KOPT-K1 (cell line): ENCODE measurements around the gene TET2.

Experiments used
- H3K27ac ChIP-seq: fragments of 200-600 bp; sonication (generic); 2 replicates; pipeline ENCODE4 v1.5.1; 2016; ENCODE audit warnings: antibody characterized with exemption, mild to moderate bottlenecking, low read depth, low read length; ENCODE audit not compliant: poor library complexity, severe bottlenecking
- H3K36me3 ChIP-seq: fragments of 200-600 bp; sonication (generic); 2 replicates; pipeline ENCODE4 v1.5.1; 2017; ENCODE audit warnings: antibody characterized with exemption, mild to moderate bottlenecking, low read length, moderate library complexity; ENCODE audit not compliant: insufficient read depth
- H3K9me3 ChIP-seq: fragments of 200-600 bp; sonication (generic); 2 replicates; pipeline ENCODE4 v1.5.1; 2017; ENCODE audit warnings: antibody characterized with exemption, low read length, mild to moderate bottlenecking; ENCODE audit not compliant: insufficient read depth, poor library complexity, severe bottlenecking

Gene TET2

DNA sequence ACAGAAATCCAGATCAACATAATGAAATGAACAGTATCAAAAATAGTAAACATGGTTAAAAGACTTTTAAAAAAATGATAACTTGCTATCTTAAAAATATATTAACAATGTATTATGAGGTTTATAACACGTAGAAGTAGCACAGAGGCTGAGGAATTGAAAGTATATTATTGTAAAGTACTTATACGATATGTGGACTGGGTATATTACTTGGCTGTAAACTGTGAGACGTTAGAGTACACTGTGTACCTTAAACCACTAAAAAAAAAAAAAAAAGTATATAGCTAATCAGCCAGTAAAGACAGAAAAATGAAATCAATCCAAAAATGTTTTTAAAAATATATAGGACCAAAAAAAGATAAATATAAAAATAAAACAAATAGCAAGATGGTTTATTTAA lies 120.6 kb downstream of the TET2 start:
- Histone ChIP-seq H3K36me3 (peaks cover 54% of the 10 kb centered on the region), H3K9me3 (peaks cover 8% of the 10 kb centered on the region)

DNA sequence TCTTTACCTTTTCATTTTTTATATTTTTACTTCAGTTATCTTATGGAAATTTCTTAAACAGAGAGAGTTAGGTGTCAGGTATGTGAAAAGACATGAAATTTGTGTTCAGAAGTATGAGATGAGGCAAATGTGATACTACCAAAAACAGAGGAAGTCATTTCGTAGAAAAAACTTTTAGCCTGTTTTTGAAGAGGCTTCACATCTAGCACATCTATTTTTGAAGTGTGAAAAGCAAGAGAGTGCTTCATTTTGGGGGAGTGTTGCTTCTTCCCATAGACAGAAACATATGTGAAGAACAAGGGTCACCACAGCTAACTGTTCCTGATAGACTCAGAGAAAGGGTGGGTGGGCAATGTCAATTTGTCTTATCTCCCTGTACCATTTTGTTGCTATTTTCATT lies 125.3 kb downstream of the TET2 start:
- Histone ChIP-seq H3K27ac (no peak overlapping the region), H3K9me3 (peaks cover 8% of the 10 kb centered on the region), H3K36me3 (peaks cover 73% of the 10 kb centered on the region)

More for the DNA sequence above, 120.6 kb downstream of the TET2 start:
- no peak overlapping the region for H3K27ac ChIP-seq

DNA sequence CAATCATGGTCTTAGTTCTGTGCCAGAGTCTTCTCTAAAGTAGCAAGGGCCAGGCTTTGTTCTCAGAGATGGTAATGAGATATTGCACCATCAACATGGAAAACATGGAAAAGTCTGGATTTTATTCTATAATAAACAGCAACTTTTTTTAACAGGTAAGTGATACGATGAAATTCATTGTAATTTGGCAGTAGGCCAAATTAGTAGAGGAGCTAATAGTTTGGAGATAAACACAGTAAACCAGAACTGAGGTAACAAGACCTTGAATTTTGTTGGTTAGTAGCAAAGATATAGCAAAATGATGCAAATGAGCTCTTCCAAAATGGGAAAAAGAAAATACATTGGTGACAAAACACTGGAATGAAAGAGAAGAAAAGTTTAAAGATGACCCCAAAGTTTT lies 126.6 kb downstream of the TET2 start:
- peaks cover 73% of the 10 kb centered on the region for H3K36me3 ChIP-seq
- H3K27ac ChIP-seq: no peak overlapping the region
- H3K9me3 ChIP-seq: peaks cover 8% of the 10 kb centered on the region

DNA sequence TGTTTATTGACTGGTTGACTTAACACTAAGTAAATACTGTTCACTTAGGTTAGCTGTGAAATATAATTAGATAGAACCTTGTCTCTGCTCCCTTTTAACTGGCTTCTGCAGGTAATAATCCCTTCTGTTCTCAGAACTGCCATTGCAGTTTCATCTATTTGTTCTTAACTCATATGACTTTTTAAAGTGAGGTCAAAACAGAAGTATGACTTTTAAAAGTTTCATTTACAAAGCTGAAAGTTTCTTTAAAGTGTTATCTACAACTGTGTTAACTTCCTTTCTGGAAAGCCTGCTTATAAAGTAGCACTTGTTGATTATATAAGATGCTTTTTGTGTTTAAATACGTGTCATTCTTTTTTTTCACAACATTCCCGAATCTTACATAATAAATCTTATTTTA lies 127.4 kb downstream of the TET2 start:
- Histone ChIP-seq H3K27ac (no peak overlapping the region), H3K36me3 (peaks cover 71% of the 10 kb centered on the region), H3K9me3 (peaks cover 7% of the 10 kb centered on the region)

DNA sequence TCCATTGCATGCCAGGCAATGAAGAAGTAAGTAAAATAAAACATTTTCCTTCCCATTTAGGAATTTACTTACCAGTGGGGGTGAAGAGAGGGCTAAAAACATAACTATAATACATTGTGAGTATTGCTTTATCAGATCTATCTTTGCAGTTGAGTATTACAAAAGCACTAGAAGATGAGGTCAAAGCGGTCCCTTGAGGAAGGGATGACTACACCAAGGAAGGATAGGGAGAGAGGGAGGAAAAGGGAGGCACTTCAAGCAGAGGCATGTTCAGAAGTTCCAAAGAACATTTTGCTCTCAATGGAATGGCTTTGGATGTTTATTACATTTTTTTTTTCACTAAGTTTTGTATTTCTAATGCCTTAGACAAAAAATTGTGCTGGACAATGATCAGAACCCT lies 127.8 kb downstream of the TET2 start:
- Histone ChIP-seq H3K27ac (no peak overlapping the region), H3K36me3 (peaks cover 67% of the 10 kb centered on the region), H3K9me3 (peaks cover 3% of the 10 kb centered on the region)

DNA sequence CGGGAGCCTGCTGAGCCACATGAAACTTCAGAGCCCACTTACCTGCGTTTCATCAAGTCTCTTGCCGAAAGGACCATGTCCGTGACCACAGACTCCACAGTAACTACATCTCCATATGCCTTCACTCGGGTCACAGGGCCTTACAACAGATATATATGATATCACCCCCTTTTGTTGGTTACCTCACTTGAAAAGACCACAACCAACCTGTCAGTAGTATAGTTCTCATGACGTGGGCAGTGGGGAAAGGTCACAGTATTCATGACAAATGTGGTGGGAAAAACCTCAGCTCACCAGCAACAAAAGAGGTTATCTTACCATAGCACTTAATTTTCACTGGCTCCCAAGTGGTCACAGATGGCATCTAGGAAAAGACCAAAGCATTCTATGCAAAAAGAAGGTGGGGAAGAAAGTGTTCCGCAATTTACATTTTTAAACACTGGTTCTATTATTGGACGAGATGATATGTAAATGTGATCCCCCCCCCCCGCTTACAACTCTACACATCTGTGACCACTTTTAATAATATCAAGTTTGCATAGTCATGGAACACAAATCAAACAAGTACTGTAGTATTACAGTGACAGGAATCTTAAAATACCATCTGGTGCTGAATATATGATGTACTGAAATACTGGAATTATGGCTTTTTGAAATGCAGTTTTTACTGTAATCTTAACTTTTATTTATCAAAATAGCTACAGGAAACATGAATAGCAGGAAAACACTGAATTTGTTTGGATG lies 129.9 kb downstream of the TET2 start:
- Histone ChIP-seq H3K36me3 (peaks cover 47% of the 10 kb centered on the region), H3K27ac (no peak overlapping the region), H3K9me3 (no peaks in the 10 kb centered on the region)

DNA sequence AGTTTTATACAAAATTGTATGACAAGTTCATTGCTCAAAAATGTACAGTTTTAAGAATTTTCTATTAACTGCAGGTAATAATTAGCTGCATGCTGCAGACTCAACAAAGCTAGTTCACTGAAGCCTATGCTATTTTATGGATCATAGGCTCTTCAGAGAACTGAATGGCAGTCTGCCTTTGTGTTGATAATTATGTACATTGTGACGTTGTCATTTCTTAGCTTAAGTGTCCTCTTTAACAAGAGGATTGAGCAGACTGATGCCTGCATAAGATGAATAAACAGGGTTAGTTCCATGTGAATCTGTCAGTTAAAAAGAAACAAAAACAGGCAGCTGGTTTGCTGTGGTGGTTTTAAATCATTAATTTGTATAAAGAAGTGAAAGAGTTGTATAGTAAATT lies 131.0 kb downstream of the TET2 start:
- Histone ChIP-seq H3K27ac (no peak overlapping the region), H3K9me3 (no peaks in the 10 kb centered on the region), H3K36me3 (peaks cover 36% of the 10 kb centered on the region)

DNA sequence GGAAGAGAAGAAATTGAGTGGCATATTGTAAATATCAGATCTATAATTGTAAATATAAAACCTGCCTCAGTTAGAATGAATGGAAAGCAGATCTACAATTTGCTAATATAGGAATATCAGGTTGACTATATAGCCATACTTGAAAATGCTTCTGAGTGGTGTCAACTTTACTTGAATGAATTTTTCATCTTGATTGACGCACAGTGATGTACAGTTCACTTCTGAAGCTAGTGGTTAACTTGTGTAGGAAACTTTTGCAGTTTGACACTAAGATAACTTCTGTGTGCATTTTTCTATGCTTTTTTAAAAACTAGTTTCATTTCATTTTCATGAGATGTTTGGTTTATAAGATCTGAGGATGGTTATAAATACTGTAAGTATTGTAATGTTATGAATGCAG lies 132.6 kb downstream of the TET2 start:
- H3K27ac ChIP-seq: no peak overlapping the region
- H3K36me3 ChIP-seq: peaks cover 23% of the 10 kb centered on the region
- no peaks in the 10 kb centered on the region for H3K9me3 ChIP-seq

DNA sequence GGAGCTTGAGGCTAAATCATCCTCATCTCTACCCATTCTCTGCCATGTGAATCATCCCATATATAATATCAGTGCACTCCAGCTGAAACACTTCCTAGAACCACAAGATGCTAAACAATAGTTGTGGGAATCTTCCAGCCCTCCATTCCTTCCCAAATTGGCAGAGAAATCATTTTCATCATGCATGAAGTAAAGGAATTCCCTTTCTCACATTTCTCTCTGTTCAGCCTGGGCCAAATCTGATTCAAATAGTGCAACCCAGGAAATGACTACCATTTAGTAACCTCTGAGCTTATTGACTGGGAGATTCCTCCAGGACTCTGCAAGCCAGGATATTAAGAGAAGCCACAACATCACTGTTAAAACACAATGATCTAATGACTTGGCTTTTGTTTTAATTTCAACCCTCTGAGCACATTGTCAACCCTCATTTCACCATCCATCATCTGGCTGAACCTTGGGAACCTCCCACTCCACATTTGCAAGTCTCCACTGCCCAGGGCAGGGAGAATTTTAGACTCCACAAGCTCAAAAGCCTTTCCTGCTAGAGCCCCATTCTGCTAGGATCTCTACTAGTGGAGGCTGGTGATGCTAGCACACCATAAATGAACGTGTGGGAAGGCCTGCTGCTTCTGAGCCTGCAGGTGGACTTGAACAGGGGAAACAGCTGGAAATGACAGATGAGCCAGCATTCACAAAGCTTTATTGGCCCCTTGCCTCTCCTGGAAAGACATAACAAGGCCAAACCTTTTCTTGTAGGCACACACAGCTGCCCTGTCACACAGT lies 133.9 kb downstream of the TET2 start:
- H3K36me3 ChIP-seq: peaks cover 12% of the 10 kb centered on the region
- H3K27ac ChIP-seq: no peak overlapping the region
- no peaks in the 10 kb centered on the region for H3K9me3 ChIP-seq

DNA sequence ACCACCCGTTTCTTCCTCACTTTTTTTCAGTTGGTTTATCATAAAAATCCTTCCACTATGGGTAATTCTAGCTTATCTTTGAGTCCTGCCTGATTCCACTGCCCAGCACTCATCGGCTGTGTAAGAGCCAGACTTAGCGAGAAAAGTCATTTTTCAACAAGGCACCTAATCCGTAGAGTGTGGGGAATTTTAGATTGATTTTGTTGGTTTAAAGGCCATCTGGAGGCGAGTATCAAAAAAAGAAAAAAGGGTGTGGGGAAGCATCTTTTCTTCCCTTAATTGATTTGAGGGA lies 134.4 kb downstream of the TET2 start:
- Histone ChIP-seq H3K9me3 (no peaks in the 10 kb centered on the region), H3K27ac (no peak overlapping the region), H3K36me3 (peaks cover 7% of the 10 kb centered on the region)

DNA sequence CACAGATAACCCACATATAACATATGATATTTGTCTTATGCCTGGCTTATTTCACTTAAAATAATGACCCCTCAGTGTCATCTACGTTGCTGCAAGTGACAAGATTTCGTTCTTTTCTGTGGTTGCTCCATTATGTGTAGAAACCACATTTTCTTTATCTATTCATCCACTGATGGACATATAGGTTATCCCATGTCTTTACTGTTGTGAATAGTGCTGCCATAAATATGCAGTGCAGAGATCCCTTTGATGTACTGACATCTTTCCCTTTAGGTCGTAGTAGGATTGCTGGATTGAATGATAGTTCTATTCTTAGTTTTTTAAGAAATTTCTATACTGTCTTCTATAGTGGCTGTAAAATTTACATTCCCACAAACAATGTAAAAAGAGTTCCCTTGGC lies 135.8 kb downstream of the TET2 start:
- Histone ChIP-seq H3K36me3 (no peaks in the 10 kb centered on the region), H3K27ac (no peak overlapping the region), H3K9me3 (peaks cover under 1% of the 10 kb centered on the region)

DNA sequence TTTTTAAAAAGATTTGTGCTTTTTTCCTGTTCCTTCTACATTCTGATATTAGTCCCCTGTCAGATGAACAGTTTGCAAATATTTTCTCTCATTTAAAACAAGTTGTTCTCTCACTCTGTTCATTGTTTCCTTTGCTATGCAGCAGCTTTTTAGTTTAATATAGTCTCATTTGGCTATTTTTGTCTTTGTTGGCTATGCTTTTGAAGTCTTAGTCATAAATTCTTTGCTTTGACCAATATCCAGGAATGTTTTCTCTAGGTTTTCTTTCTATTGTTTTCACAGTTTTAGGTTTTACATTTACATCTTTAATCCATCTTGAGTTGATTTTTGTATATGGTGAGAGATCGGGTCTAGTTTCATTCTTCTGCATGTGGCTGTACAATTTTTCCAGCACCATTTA lies 136.8 kb downstream of the TET2 start:
- Histone ChIP-seq H3K36me3 (no peaks in the 10 kb centered on the region), H3K27ac (no peak overlapping the region), H3K9me3 (peaks cover 11% of the 10 kb centered on the region)

DNA sequence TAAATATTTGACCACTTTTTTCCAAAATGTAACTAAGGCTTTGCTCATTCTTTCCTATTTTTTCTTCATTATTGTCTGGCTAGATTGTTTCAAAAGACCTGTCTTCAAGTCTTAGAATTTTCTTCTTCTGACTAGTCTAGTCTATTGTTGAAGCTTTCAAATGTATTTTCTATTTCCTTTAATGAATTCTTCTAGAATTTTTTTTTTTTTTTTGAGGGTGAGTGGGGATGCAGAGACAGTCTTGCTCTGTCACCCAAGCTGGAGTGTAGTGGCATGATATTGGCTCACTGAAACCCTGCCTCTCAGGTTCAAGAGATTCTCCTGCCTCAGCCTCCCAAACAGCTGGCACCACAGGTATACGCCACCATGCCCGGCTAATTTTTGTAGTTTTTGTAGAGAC lies 141.4 kb downstream of the TET2 start:
- Histone ChIP-seq H3K27ac (no peak overlapping the region), H3K36me3 (no peaks in the 10 kb centered on the region), H3K9me3 (peaks cover 21% of the 10 kb centered on the region)

DNA sequence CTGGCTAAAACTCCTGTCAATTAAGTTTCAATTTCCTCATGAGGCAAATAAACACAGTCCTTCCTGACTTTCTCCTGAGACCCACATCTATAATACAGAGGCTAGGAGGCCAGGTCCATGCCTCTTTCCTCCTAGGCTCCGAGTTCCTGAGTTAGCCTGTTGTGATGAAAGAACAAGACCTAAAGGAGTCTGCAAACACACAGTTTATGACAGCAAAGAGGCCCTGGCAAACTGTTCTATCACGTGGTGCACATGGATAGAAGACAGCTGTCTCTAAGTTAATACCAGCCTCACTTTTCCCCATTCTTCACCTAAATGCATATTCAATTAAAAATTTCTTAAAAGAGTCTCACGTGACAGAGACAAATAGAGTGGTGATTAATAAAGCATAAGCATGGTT lies 145.2 kb downstream of the TET2 start:
- Histone ChIP-seq H3K27ac (no peak overlapping the region), H3K9me3 (peaks cover 21% of the 10 kb centered on the region)

DNA sequence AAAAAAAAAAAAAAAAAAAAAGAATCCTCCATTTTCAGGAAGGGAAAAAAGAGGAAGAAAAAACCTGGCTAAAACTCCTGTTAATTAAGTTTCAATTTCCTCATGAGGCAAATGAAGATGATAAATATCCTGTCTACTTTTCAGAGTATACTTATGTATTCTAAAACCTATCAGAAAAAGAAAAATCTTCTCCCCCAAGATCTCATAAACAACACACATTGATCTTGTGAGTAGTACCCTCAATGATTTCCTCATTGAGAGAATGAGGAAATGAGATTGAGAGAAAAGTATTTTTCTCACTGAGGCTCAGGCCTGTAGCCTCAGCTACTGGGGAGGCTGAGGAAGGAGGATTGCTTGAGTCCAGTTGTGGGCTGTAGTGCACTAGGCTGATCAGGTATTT lies 146.7 kb downstream of the TET2 start:
- H3K27ac ChIP-seq: no peak overlapping the region
- peaks cover 11% of the 10 kb centered on the region for H3K9me3 ChIP-seq
- no peaks in the 10 kb centered on the region for H3K36me3 ChIP-seq

More for the DNA sequence above, 145.2 kb downstream of the TET2 start:
- H3K36me3 ChIP-seq: no peaks in the 10 kb centered on the region

DNA sequence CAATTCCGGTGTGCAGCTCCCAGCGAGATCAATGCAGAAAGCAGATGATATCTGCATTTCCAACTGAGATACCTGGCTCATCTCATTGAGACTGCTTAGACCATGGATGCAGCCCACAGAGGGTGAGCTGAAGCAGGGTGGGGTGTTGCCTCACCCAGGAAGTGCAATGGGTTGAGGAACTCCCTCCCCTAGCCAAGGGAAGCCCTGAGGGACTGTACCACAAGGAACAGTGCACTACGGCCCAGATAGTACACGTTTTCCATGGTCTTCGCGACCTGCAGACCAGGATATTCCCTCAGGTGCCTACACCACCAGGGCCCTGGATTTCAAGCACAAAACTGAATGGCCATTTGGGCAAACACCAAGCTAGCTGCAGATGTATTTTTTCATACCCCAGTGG lies 150.0 kb downstream of the TET2 start:
- no peak overlapping the region for H3K27ac ChIP-seq
- H3K36me3 ChIP-seq: no peaks in the 10 kb centered on the region
- no peaks in the 10 kb centered on the region for H3K9me3 ChIP-seq
